ENCODE data around the gene CD28. TPM values are rescaled to one million over a fixed set of nuclear protein-coding genes. Genes with fewer than 3 reads are reported as not detected.

CD28 gene
- 1 to 10 TPM; 2.5 to 2.9 TPM for total RNA-seq
- long read RNA-seq, full-length matches to known transcripts, result 2 of 3 reads
- long read RNA-seq, partial matches to known transcripts, result 0 of 3 reads
- long read RNA-seq, other reads (novel, unspliced or antisense), result 1 of 3 reads

DNA sequence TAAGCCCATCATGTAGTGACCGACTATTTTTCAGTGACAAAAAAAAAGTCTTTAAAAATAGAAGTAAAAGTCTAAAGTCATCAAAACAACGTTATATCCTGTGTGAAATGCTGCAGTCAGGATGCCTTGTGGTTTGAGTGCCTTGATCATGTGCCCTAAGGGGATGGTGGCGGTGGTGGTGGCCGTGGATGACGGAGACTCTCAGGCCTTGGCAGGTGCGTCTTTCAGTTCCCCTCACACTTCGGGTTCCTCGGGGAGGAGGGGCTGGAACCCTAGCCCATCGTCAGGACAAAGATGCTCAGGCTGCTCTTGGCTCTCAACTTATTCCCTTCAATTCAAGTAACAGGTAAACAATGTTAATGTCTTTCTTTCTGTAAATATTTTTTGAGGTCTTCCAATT is at the start of gene CD28:
TSS of gene CD28 (plus strand) at position 237 of the 400 bp plus-strand sequence. CDS start at position 295, 58 bp downstream.
- DNase-seq (peak; percentile 36), ATAC-seq (peak; percentile 67 to 88)
- intact Hi-C loops (cut with DNase I), result no loop called here

DNA sequence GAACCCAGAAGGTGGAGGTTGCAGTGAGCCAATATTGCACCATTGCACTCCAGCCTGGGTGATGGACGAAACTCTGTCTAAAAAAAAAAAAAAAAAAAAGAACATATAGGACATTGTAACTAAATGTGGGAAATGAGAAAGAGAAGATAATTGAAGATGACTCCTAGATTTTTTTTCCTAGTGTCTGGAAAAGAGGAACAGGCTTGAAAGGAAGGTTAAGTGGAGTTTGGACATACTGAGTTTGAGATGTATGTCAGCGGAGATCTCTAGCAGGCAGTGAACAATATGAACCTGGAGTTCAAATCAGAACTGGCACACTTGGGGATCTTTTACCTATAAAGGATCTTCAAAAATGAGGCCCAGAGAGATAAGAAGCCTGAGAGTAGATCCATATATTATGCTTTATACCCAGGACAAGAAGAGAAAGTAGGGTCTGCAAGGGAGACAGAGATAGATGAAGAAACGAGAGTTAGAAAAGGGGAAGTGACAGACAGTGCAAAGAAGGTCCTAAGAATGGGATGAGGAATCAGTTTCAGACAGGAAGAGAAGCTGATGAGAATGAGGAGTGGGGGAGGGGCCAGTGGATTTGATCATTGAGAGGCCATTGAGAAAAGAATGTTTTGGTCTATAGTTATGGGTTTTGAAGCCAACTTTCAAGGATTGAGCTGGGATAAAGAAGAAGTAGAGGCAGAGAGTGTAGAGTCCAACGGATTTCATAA is 46.9 kb upstream of the CD28 start:
- peak in 1 of 2 donors; percentile 45 for ATAC-seq
- intact Hi-C loops (cut with DNase I), result loop anchor here in 1 of 2 donors (10.0 kb wide), 1 partner anchor 165 kb away; no protein-coding TSS in a partner anchor
- DNase-seq, result peak; percentile 44

DNA sequence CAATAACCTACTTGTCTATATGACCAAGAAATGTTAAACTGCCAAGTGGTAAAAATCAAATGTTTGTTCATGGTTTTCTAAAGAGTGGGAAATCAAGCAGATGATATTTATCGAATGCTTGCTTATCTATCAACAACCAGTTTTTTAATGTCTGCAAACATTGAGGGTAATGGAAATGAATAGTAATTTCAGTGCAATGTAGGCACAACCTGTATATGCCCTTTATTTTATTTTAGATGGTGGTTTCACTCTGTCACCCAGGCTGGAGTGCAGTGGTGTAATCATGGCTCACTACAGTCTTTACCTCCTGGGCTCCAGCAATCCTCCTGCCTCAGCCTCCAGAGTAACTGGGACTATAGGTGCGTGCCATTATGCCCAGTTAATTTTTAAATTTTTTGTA is 46.0 kb upstream of the CD28 start:
- DNase-seq (no peak), ATAC-seq (no peak)
- intact Hi-C loops (cut with DNase I), result no loop called here

DNA sequence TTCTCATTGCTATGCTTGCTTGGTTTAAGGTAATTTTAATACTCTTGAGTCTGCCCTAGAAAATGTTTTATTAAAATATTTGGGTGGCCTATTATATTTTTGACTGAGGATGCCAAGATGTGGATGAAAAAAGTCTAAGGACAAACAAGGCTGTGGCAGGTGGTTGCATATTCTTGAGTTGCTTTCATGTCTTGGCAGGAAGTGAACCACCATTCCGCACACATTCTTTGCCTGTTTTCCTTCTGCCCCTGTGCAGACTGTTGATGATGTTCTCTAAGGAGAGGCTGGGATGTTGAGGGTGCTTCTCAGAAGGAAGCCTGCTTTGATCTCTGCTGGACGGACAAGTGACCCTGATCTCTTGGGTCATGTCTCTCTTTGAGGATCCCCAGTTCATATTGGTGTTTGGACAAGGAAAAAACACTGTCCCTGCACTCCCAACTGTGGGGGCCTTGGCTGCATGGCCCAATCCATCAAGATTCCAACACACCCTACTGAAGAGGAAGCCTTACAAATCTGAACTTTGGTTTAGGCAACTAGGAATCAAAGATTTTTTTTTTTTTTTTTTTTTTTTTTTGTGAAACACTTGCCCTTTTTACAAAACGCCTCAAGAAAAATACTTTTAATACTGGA is 45.0 kb upstream of the CD28 start:
- intact Hi-C loops (cut with DNase I), result no loop called here
- ATAC-seq, result no peak

DNA sequence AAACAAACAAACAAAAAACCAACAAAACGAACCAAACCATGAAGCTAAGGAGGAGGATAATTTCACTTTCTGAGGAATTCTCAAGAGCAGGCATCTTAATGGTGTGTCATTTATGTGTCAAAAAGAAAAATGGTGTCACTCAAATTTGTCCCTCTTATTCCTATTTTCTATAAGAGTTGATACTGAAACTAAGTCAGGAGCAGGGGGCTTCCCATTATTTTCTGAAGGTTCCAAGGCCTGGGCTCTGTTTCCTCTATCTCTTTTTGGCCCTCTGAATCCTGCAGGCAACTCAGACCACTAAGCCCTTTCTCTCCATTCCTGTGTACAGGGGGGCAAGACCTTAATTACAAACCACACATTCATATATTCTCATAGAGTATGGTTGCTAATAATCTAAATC is 44.0 kb upstream of the CD28 start:
- ATAC-seq, result no peak
- intact Hi-C loops (cut with DNase I), result no loop called here
- no peak for DNase-seq

More for the DNA sequence above, 45.0 kb upstream of the CD28 start:
- DNase-seq, result no peak

DNA sequence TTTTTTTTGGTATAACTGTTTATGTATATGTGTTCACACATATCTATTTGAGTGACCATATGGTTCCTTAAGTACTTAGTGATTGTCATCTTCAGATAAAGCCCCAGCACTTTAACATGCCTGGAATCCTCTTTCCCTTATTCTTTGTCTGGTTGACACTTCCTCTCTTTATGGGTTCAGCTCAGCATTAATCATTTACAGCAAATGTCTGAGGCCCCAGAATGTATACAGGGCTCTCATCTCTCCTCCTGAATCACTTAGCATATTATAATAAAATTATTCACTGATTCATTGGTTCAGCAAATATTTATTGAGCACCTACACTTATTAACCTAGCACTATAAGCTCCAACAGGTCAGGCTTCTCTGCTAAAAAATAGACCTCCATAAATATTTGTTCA is 43.5 kb upstream of the CD28 start:
- ATAC-seq (no peak), DNase-seq (no peak)
- intact Hi-C loops (cut with DNase I), result no loop called here

DNA sequence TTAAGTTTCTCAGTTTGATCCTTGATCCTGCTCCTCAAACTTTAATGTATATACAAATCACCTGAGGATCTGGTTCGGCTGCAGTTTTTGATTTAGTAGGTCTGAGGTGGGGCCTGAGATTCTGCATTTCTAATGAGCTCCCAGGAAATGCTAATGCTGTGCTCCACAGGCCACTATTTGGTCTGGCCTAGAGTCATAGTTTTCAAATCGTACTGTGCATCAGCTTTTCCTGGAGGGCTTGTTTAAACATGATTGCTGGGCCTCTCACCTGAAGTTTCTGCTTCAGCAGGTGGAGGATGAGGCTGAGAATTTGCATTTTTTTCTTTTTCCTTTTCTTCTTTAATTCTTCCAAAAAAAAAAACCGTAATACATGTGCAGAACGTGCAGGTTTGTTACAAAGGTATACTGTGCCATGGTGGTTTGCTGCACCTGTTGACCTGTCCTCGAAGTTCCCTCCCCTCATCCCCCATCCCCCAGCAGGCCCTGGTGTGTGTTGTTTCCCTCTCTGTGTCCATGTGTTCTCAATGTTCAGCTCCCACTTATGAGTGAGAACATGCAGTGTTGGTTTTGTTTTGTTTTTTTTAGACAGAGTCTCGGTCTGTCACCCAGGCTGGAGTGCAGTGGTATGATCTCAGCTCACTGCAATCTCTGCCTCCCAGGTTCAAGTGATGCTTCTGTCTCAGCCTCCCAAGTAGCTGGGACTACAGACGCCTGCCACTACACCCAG is 42.2 kb upstream of the CD28 start:
- ATAC-seq, result no peak
- no peak for DNase-seq
- intact Hi-C loops (cut with DNase I), result no loop called here

DNA sequence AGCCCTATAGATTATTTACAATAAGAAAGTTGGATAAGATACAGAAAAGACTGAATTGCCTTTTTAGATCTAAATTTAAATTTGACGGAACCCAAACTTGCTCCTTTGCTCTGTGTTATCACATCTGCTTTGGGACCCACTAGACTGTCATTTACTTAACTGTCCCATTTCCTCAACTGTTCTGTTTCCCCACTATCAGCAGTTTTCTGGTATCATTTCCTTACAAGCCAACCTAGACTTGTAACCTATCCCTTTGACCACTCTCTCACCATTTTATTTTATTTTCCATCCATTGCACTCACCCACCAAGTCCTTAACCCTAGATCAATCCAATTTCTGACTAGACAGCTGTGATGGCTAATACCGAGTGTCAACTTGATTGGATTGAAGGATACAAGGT is 38.6 kb upstream of the CD28 start:
- intact Hi-C loops (cut with DNase I), result no loop called here
- DNase-seq (no peak), ATAC-seq (no peak)

DNA sequence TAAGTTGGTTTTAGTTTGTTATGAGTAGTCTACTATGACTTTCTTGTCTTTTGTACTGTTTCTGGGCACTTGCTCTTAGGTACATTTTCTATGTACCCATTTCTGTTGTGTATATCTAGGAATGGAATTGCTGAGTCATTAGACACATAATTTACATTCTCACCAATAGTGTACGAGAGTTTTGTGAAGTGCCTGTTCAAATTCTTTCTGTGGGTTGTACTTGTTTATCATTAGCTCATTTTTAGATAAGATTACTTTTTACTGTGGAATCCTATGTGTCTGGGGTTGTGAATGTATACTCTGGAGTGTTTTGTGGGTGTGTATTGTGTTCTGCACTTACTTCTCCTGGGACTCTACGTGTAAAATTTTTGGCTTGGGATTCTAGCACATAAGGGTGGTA is 36.6 kb upstream of the CD28 start:
- intact Hi-C loops (cut with DNase I), result no loop called here
- ATAC-seq (no peak), DNase-seq (no peak)

DNA sequence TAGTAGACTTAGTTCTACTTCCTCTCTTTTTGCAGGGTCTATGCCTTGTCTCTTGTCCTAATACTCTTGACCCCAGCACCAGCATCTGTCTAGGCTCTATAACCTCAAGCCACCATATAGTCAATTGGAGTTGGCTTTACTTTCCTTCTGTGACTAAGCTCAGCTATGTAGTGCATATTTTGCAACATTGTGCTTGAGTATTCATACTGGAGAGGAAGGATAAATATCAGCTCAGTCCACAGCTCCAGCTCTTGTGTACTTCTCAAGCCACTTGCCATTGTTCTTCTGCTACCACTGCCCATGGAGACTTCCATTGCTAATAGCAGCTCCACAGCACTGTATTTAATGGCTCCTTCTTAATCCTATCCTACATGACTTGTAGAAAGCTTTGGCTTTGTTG is 35.5 kb upstream of the CD28 start:
- DNase-seq (no peak), ATAC-seq (no peak)
- intact Hi-C loops (cut with DNase I), result no loop called here

DNA sequence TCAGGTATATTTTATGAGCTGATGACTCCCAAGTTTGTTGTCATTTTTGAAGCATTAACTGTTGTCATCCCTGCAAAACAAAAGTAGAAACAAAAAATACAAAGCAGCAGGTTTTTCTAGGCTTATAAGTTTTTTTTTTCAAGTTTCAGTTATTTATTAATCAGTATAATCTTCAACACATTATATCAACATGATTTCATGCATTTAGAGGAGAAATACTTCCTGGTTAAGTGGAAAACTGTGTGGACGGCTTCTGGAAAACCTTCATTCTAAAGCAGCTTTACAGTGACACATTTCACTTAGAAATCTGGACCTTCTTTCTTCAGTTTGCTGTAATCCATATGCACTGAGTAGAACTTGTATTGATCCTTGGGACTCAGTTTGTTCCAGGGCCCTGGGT is 34.6 kb upstream of the CD28 start:
- no peak for DNase-seq
- intact Hi-C loops (cut with DNase I), result no loop called here

DNA sequence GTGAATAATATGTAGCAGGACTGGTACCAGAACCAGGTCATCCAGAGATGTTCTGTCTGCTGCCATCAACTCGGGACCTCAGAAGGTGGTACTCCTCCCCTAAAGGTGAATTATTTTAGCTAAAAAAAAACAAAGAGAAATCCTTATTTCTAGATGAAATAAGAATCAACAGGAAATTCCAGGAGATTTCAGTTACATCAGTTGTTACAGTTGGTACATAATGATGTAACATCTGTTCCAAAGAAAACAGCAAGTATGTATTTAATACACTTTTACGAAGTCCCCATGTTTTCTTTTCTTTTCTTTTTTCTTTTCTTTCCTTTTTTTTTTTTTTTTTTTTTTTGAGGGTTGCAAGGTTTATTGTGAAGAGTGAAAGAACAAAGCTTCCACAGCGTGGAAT is 33.6 kb upstream of the CD28 start:
- intact Hi-C loops (cut with DNase I), result no loop called here
- ATAC-seq, result no peak
- no peak for DNase-seq

More for the DNA sequence above, 34.6 kb upstream of the CD28 start:
- ATAC-seq, result no peak

DNA sequence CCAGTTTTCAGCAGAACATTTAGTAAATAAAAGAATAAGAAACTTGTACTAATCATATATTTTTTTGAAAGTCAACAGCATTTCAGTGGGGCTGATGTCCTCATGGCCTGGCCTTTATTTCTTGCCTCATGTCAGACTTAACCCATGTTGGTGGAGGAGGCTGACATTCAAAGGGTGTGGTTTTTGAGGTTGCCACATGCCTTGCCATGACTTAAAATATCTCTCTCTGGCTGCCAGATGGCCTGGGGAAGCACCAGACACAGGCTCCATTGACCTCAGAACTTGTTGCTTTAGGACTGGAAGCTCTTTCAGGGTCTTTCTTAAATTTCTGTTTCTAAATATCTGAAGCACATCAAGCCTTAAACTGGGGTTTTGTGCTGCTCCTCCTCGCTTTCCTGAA is 32.5 kb upstream of the CD28 start:
- DNase-seq, result no peak
- ATAC-seq, result peak in 1 of 2 donors; percentile 46
- intact Hi-C loops (cut with DNase I), result no loop called here

DNA sequence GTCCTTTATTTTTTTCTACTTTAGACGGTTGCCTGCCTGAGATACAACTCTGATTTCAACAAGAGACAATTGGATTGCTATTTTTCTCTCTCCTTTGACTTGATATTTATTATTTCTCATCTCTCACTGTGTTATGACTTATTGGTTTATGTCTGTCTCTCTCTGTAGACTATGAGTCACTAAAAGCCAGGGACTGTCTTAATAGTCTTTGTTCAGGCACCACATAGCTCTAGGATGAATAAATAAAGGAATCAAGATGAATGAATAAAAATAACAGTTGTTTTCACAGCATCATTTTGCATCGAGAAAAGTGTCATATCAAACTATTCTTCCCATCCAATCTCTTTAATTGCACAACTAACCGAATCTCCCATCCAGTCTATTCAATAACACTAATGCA is 31.4 kb upstream of the CD28 start:
- DNase-seq (no peak), ATAC-seq (no peak)
- intact Hi-C loops (cut with DNase I), result no loop called here

DNA sequence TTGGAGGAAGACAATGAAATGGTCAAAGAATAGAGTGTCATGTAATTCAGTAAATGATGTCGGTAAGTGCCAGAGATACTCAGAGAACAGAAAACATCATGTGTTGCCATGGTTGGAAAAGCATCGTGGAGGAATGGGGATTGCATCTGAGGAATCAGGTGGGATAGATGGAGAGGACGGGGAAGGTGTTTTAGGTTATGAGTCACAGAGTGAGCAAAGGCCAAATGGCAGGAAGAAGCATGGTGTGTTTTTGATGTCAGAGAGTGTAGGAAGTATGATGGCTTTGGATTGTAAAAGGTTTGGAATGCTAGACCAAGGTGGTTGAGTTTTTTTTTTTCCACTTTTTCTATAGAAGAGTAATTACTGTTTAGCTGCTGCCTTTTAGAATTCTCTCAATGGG is 27.5 kb upstream of the CD28 start:
- ATAC-seq (no peak), DNase-seq (no peak)
- intact Hi-C loops (cut with DNase I), result no loop called here

DNA sequence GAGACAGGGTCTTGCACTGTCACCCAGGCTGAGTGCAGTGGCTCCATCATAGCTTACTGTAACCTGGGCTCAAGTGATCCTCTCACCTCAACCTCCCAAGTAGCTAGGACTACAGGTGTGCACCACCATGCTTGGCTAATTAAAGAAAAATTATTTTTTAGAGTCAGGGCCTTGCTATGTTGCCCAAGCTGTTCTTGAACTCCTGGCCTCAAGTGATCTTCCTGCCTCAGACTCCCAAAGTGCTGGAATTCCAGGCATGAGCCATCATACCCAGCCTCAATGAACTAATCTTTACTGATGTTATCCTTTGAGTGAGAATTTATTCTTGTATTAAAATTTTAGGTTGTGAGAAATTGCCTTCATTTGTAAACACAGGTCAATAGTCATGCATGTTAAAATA is 27.0 kb upstream of the CD28 start:
- intact Hi-C loops (cut with DNase I), result no loop called here
- ATAC-seq (no peak), DNase-seq (no peak)

DNA sequence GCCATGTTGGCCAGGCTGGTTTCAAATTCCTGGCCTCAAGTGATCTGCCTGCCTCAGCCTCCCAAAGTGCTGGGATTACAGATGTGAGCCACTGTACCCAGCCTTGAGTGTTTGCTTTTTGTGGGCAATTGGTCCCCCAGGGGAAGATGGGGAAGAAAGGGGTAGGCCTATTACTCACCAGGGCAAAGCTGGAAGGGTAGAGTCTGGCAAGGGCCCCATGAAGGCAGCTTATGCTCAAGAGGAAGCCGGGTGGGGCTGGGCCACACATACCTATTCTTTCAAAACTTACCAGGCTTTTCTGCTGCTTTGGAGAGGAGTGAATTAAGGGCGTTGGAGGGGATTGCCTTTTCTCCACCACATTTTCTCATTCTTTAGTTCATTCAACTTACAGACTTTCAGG is 24.5 kb upstream of the CD28 start:
- ATAC-seq (peak in 1 of 2 donors; percentile 8), DNase-seq (no peak)
- intact Hi-C loops (cut with DNase I), result loop anchor here in 1 of 2 donors (10.0 kb wide), 1 partner anchor 147 kb away; the partner anchor contains the start of gene RAPH1

DNA sequence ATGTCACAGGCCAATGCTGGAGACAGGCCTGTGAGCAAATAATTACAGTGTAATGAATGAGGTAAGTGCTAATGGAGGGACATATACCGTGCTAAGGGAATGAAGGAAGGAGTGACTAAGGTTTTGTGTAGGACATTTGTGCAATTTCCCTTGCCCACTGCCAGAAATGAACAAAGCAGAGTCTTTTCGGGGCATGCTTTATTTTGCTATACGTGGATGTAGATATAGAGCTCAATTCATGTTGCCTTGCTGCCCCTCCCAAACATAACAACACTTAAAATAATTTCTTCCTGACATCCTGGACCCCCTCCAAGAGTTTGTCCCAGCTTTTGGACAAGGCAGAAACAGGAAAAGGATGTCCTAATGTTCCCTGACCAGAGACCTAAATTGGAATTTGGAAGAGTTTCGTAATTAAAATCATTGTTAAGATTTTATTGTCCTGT is 23.7 kb upstream of the CD28 start:
- peak; percentile 24 to 44 for ATAC-seq
- peak; percentile 50 for DNase-seq
- intact Hi-C loops (cut with DNase I), result loop anchor here in 1 of 2 donors (10.0 kb wide), 1 partner anchor 148 kb away; the partner anchor contains the start of gene RAPH1

DNA sequence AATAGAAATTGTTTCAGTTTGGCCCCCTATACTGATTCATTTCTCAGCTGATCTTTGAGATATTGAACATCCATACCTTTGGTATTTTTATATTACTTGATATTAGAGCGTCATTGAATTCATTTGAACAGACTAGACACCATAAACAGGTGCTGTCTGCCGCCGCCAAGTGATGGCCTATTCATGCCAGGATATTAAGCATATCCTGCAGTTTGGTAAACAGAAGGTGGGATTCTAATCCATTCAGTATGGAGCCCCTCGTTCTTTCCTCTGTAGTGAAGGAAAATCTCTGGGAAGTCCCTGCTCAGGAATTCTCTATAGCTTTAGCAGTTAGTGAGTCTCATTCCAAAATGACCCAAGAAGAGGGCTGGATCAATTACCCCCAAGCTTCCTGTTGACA is 23.0 kb upstream of the CD28 start:
- intact Hi-C loops (cut with DNase I), result loop anchor here in 1 of 2 donors (10.0 kb wide), 1 partner anchor 149 kb away; the partner anchor contains the start of gene RAPH1
- no peak for ATAC-seq

More for the DNA sequence above, 23.0 kb upstream of the CD28 start:
- DNase-seq, result no peak

Data from left cardiac atrium (tissue), 4 donors.